H1 (cell line): ENCODE results near the gene PITX1. TPM values are rescaled to one million over a fixed set of nuclear protein-coding genes. Genes with fewer than 3 reads are reported as not detected.

Source experiments
- KDM1A ChIP-seq: fragments of 200-600, 300-600 bp; sonication (generic); IDR thresholded peaks from 2 replicates; pipeline ENCODE4 v1.7.1; 2016; ENCODE audit warnings: mild to moderate bottlenecking, low read length, borderline replicate concordance
- USF2 ChIP-seq: IDR thresholded peaks from 2 replicates; pipeline ENCODE4 v1.6.1; 2011; ENCODE audit warnings: low read length, improper control_type of control experiment
- polyA plus RNA-seq, 7 experiments: library from polyadenylated mRNA; depleted of rRNA in 3 of 7; stranded (reverse) in 5 of 7; unstranded in 2 of 7; fragments of >200 nt in 5 of 7; fragments of 200-250 nt in 2 of 7; gene quantifications; 1 replicate in 5 of 7; 2 replicates in 1 of 7; 4 replicates in 1 of 7; pipeline versions ENCODE4 v1.2.1 to v1.2.3, GENCODE V29; 2011 to 2013; ENCODE audit warnings: missing spikeins in 2 of 7, mixed read lengths in 2 of 7
- total RNA-seq: library from RNA; stranded (reverse); fragmentation: NEBNext Ultra II Directional; extraction: Animal tissue kit (Norgen Biotek cat#: 25700); gene quantifications from 2 replicates; pipeline ENCODE4 v1.2.1, GENCODE V29; 2021

PITX1 gene
- total and polyA plus RNA-seq, 2 of the 8 experiments (the other 6 are each of a cell fraction or from before 2014, with no cell fraction given) = 0.03 TPM; not detected in 1

- TF ChIP-seq USF2 (no peak), KDM1A (no peak)
Measured at GRCh38 chr5:135015942-135016341, 18.1 kb downstream of the PITX1 start (continued).
